ENCODE results near the gene ASL. TPM values are rescaled to one million over a fixed set of nuclear protein-coding genes. Genes with fewer than 3 reads are reported as not detected.

Gene ASL
- total and polyA plus RNA-seq, 9 of the 15 experiments (the other 6 are each of a cell fraction or from before 2014, with no cell fraction given), result 2.6 to 67.0 (median 33.3) TPM

- TF ChIP-seq YY1 (IDR thresholded peaks at IDR 0.05; ENCODE audit: borderline replicate concordance in 1 of 3, control insufficient read depth in 1 of 3, extremely low read depth in 1 of 3, insufficient read depth in 3 of 3, insufficient read length in 1 of 3, insufficient replicate concordance in 2 of 3, low read depth in 1 of 3, low read length in 2 of 3) (peak in 1 of 3 experiments; percentile 36), TFE3 (CRISPR knock-in tag; IDR thresholded peaks at IDR 0.05) (no peak), HDAC2 (IDR thresholded peaks at IDR 0.05) (peak; percentile 98), FOSL1 (tag; conservative IDR thresholded peaks at IDR 0.05) (no peak), CBFA2T2 (conservative IDR thresholded peaks at IDR 0.05) (no peak), HOXB6 (CRISPR knock-in tag; IDR thresholded peaks at IDR 0.05; ENCODE audit: borderline replicate concordance) (no peak), ZNF707 (CRISPR knock-in tag; conservative IDR thresholded peaks at IDR 0.05) (no peak), SNRNP70 (optimal IDR thresholded peaks at IDR 0.05; ENCODE audit: low read depth, low read length) (no peak), CBX5 (IDR thresholded peaks at IDR 0.05; ENCODE audit: borderline replicate concordance, low read depth) (no peak), ZSCAN32 (CRISPR knock-in tag; IDR thresholded peaks at IDR 0.05) (no peak), STAT5B (CRISPR knock-in tag; IDR thresholded peaks at IDR 0.05) (no peak), PHB (CRISPR knock-in tag; IDR thresholded peaks at IDR 0.05) (no peak), ZNF124 (CRISPR knock-in tag; IDR thresholded peaks at IDR 0.05) (no peak), MTA1 (IDR thresholded peaks at IDR 0.05; ENCODE audit: borderline replicate concordance) (peak; percentile 91), SMARCB1 (IDR thresholded peaks at IDR 0.05; ENCODE audit: insufficient read length, low read depth) (no peak), MED1 (CRISPR knock-in tag; IDR thresholded peaks at IDR 0.05; ENCODE audit: borderline replicate concordance) (no peak), HINFP (tag; conservative IDR thresholded peaks at IDR 0.05; ENCODE audit: low read depth) (peak; percentile 38; the same call in 1 of the 2 replicates), HEY1 (CRISPR knock-in tag; IDR thresholded peaks at IDR 0.05; ENCODE audit: borderline replicate concordance) (0 out of 2 replicates have a peak, but pooled peaks have one; percentile 28), POLR2AphosphoS5 (IDR thresholded peaks at IDR 0.05; ENCODE audit: control insufficient read depth, insufficient read depth, low read depth, low read length) (no peak; the same call in 1 of the 2 replicates), ARNT (IDR thresholded peaks at IDR 0.05) (peak; percentile 66 to 81; a peak in 1 of 4 replicates)
- TF ChIP-seq, protein P1, sequence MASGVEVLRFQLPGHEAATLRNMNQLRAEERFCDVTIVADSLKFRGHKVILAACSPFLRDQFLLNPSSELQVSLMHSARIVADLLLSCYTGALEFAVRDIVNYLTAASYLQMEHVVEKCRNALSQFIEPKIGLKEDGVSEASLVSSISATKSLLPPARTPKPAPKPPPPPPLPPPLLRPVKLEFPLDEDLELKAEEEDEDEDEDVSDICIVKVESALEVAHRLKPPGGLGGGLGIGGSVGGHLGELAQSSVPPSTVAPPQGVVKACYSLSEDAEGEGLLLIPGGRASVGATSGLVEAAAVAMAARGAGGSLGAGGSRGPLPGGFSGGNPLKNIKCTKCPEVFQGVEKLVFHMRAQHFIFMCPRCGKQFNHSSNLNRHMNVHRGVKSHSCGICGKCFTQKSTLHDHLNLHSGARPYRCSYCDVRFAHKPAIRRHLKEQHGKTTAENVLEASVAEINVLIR (CRISPR knock-in tag; IDR thresholded peaks at IDR 0.05), result no peak
- TF ChIP-seq, protein P2, sequence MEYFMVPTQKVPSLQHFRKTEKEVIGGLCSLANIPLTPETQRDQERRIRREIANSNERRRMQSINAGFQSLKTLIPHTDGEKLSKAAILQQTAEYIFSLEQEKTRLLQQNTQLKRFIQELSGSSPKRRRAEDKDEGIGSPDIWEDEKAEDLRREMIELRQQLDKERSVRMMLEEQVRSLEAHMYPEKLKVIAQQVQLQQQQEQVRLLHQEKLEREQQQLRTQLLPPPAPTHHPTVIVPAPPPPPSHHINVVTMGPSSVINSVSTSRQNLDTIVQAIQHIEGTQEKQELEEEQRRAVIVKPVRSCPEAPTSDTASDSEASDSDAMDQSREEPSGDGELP (CRISPR knock-in tag; IDR thresholded peaks at IDR 0.05; ENCODE audit: borderline replicate concordance), result peak; percentile 51; the same call in 1 of the 2 replicates
Observed at GRCh38 chr7:66099551-66100407, 24.2 kb downstream of the ASL start (continued).

All from K562 (cell line).